Esophagus squamous epithelium (tissue), 4 donors: Measurements from ENCODE around the gene IPMK.

Experiments
- CTCF ChIP-seq, 6 experiments: fragments of 450-650 bp in 4 of 6; fragments of 200-600 bp in 2 of 6; sonication (generic) in 2 of 6; IDR thresholded peaks; one replicate each; pipeline ENCODE4 v1.5.1; 2016 to 2019; ENCODE audit warnings: antibody characterized with exemption in 6 of 6, mild to moderate bottlenecking in 4 of 6, moderate library complexity in 4 of 6
- POLR2A ChIP-seq, 4 donors: fragments of 450-650 bp; IDR thresholded peaks; one replicate each; pipeline ENCODE4 v1.6.1; 2017; ENCODE audit warnings: antibody characterized with exemption in 4 of 4, mild to moderate bottlenecking in 4 of 4, moderate library complexity in 3 of 4

- TF ChIP-seq POLR2A (IDR thresholded peaks at IDR 0.05): no peak
- TF ChIP-seq CTCF (IDR thresholded peaks at IDR 0.05): no peak
Measured at GRCh38 chr10:58307676-58308075, 40.0 kb upstream of the IPMK start.
